ENCODE measurements around the gene HMCN1.

The HMCN1 gene

GRCh38 chr1:186104459-186104858 lies 370.3 kb downstream of the HMCN1 start:
- no peak overlapping the region for H3K4me3 ChIP-seq (ENCODE audit: low read depth, low read length, poor library complexity, severe bottlenecking)
- H3K9me3 ChIP-seq (ENCODE audit: low read length) = no peaks in the 10 kb centered on the region
- H4K20me1 ChIP-seq (ENCODE audit: insufficient read depth, low read length) = no peaks in the 10 kb centered on the region
- no peaks in the 10 kb centered on the region for H3K4me1 ChIP-seq (ENCODE audit: insufficient read depth, low read length, severe bottlenecking)
- no peak overlapping the region for H3K9ac ChIP-seq (ENCODE audit: low read length)
- no peaks in the 10 kb centered on the region for H3K79me2 ChIP-seq (ENCODE audit: insufficient read depth, low read length)
- no peaks in the 10 kb centered on the region for H3F3A ChIP-seq (ENCODE audit: insufficient read depth, low read length)
- H3K27ac ChIP-seq (ENCODE audit: low read depth, low read length, poor library complexity, severe bottlenecking) = no peak overlapping the region
- H3K36me3 ChIP-seq (ENCODE audit: insufficient read depth, low read length) = no peaks in the 10 kb centered on the region
- no peaks in the 10 kb centered on the region for H3K27me3 ChIP-seq (ENCODE audit: insufficient read depth, low read length)
- TF ChIP-seq EZH2 (IDR thresholded peaks at IDR 0.05; ENCODE audit: borderline replicate concordance, low read length) = no peak
- TF ChIP-seq CTCF (IDR thresholded peaks at IDR 0.05; ENCODE audit: low read length) = no peak
- no peaks in the 10 kb centered on the region for H3K9me2 ChIP-seq (ENCODE audit: low read depth, low read length)
- H3K4me2 ChIP-seq (ENCODE audit: low read length) = no peak overlapping the region
- H2AFZ ChIP-seq (ENCODE audit: low read length) = no peak overlapping the region

GRCh38 chr1:186112280-186112679 lies 378.1 kb downstream of the HMCN1 start:
- Histone ChIP-seq H3K4me2 (ENCODE audit: low read length) (no peak overlapping the region), H3K27ac (ENCODE audit: low read depth, low read length, poor library complexity, severe bottlenecking) (no peak overlapping the region), H3K4me3 (ENCODE audit: low read depth, low read length, poor library complexity, severe bottlenecking) (no peak overlapping the region), H3K4me1 (ENCODE audit: insufficient read depth, low read length, severe bottlenecking) (no peaks in the 10 kb centered on the region), H3F3A (ENCODE audit: insufficient read depth, low read length) (no peaks in the 10 kb centered on the region), H3K9me3 (ENCODE audit: low read length) (no peaks in the 10 kb centered on the region), H3K36me3 (ENCODE audit: insufficient read depth, low read length) (no peaks in the 10 kb centered on the region), H3K27me3 (ENCODE audit: insufficient read depth, low read length) (no peaks in the 10 kb centered on the region), H3K9ac (ENCODE audit: low read length) (no peak overlapping the region), H3K9me2 (ENCODE audit: low read depth, low read length) (no peaks in the 10 kb centered on the region; the same call in 1 of the 2 replicates), H2AFZ (ENCODE audit: low read length) (no peak overlapping the region), H3K79me2 (ENCODE audit: insufficient read depth, low read length) (no peaks in the 10 kb centered on the region), H4K20me1 (ENCODE audit: insufficient read depth, low read length) (no peaks in the 10 kb centered on the region)
- TF ChIP-seq EZH2 (IDR thresholded peaks at IDR 0.05; ENCODE audit: borderline replicate concordance, low read length) = no peak
- no peak for TF ChIP-seq CTCF (IDR thresholded peaks at IDR 0.05; ENCODE audit: low read length)

DNA sequence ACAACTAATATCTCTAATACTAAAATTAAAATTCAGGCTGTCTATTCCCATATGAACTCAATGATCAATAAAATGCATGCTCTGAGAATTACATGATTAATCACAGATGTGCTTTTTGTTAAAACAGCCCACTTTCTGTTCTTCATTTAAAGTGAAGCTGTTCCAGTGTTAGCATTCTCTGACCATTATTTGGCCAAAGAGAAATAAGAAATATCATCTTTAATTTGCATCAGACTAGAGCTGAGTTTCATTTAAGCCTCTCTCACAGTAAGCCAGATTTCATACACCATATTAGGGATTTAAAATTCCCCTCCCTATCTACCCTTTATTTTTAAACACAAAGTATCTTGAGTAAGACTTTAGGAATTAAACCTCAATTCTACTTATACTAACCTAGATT lies 379.3 kb downstream of the HMCN1 start:
- Histone ChIP-seq H4K20me1 (ENCODE audit: insufficient read depth, low read length) (no peaks in the 10 kb centered on the region), H3K27me3 (ENCODE audit: insufficient read depth, low read length) (0 out of 2 replicates have a peak, but pooled peaks cover 3% of the 10 kb centered on the region), H3K79me2 (ENCODE audit: insufficient read depth, low read length) (no peaks in the 10 kb centered on the region), H3K4me3 (ENCODE audit: low read depth, low read length, poor library complexity, severe bottlenecking) (no peak overlapping the region), H3F3A (ENCODE audit: insufficient read depth, low read length) (no peaks in the 10 kb centered on the region), H3K27ac (ENCODE audit: low read depth, low read length, poor library complexity, severe bottlenecking) (no peak overlapping the region), H3K4me2 (ENCODE audit: low read length) (no peak overlapping the region), H3K9ac (ENCODE audit: low read length) (no peak overlapping the region), H3K4me1 (ENCODE audit: insufficient read depth, low read length, severe bottlenecking) (no peaks in the 10 kb centered on the region), H3K9me2 (ENCODE audit: low read depth, low read length) (no peaks in the 10 kb centered on the region; the same call in 1 of the 2 replicates), H2AFZ (ENCODE audit: low read length) (no peak overlapping the region), H3K9me3 (ENCODE audit: low read length) (no peaks in the 10 kb centered on the region), H3K36me3 (ENCODE audit: insufficient read depth, low read length) (no peaks in the 10 kb centered on the region)
- no peak for TF ChIP-seq EZH2 (IDR thresholded peaks at IDR 0.05; ENCODE audit: borderline replicate concordance, low read length)
- no peak for TF ChIP-seq CTCF (IDR thresholded peaks at IDR 0.05; ENCODE audit: low read length)
